ENCODE data around the gene MB.

The MB gene

DNA sequence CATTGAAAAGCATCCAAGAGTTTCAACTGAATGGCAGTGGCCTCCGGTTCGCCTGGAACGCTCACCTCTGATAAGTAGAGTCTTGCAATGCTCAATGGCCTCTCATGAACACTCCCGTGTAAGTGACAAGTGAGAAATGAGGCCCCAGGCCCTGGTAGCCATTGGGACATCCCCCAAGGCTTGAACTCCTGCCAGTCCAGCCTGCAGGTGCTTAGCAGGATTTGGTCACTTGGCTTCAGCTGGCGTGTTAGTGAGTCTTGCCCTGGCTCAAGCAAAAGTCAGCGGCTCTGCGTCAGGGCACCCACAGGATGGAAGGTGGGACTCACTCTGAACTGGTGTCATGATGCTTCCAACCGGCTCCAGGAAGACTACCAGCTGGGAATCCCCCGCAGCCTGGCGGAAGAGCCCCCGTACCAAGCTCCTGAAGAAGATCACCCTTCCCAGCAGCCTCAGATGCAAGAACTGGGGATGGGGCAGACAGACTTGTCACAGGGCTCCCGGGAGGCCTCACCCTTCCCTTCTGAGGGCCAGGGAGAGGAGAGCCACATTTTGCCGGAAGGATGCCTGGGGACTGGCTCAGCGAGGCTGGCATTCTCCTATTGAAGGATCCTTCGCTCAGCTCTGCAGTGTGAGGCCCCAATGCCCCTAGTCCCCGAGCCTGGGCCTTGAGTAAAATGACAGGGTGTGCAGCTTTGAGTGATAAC, 19.3 kb downstream of the MB start:
- in situ Hi-C loops (cut with MboI; ENCODE audit: low sequenced_read_pairs) = no loop called here

- in situ Hi-C loops (cut with MboI; ENCODE audit: low sequenced_read_pairs) = no loop called here
Observed at GRCh38 chr22:35596821-35597220, 20.3 kb downstream of the MB start.

- in situ Hi-C loops (cut with MboI; ENCODE audit: low sequenced_read_pairs) = no loop called here
Observed at GRCh38 chr22:35594686-35595085, 22.4 kb downstream of the MB start.

GRCh38 chr22:35593891-35594470, 23.1 kb downstream of the MB start:
- in situ Hi-C loops (cut with MboI; ENCODE audit: low sequenced_read_pairs) = no loop called here

DNA sequence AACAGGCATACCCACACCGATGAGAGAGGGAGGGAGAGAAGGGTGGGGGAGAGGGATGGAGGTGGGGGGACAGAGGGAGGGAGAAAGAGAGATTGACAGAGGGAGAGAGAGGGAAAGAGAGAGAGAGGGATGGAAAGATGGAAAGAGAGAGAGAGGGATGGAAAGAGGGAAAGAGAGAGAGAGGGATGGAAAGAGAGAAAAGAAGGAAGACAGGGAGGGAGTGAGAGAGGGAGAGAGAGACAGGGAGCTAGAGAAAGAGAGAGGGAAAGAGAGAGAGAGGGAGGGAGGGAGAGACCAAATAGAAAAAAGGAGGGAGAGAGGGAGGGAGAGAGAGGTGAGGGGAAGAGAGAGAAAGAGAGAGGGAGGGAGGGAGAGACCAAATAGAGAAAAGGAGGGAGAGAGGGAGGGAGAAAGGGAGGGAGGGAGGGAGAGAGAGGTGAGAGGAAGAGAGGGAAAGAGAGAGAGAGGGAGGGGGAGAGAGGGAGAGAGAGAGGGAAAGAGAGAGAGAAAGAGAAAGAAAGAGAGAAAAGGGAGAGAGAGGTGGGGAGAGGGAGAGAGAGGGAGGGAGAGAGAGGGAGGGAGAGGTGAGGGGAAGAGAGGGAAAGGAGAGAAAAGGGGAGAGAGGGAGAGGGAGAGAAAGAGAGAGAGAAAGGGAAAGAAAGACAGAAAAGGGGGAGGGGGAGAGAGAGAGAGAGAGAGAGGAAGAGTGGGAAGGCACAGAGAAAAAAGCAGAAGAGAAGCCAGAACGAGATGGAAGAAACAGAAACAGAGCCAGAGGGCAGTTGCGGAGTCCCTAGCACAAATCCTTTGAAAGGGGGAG, 23.8 kb downstream of the MB start:
- in situ Hi-C loops (cut with MboI; ENCODE audit: low sequenced_read_pairs) = no loop called here

DNA sequence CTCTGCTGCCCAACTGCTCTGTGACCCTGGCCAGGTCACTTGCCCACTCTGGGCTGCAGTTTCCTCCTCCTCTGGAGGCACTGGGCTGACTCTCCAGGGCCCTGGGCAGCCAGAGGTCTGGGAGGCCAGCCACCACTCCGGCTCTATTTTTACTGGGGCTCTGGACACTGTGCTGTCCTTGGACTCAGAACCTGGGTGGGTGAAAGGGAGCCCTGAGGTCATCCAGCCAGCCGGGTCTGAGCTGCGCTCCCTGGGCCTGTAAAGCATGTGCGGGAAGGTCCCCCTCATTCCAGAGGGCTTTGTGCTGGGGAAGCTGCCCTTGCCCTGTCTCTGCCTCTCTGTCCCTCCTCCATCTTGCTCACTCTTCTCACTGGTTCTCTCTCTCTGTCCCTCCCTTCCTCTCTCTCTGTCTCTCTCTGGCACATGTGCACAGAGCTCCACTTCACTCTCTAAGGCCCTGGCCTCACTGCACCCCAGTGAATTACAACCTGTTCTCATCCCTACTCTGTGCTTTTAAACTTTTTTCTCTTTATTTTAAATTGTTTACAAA, 24.6 kb downstream of the MB start:
- in situ Hi-C loops (cut with MboI; ENCODE audit: low sequenced_read_pairs) = no loop called here

GRCh38 chr22:35591714-35592417, 25.3 kb downstream of the MB start:
- in situ Hi-C loops (cut with MboI; ENCODE audit: low sequenced_read_pairs) = no loop called here

DNA sequence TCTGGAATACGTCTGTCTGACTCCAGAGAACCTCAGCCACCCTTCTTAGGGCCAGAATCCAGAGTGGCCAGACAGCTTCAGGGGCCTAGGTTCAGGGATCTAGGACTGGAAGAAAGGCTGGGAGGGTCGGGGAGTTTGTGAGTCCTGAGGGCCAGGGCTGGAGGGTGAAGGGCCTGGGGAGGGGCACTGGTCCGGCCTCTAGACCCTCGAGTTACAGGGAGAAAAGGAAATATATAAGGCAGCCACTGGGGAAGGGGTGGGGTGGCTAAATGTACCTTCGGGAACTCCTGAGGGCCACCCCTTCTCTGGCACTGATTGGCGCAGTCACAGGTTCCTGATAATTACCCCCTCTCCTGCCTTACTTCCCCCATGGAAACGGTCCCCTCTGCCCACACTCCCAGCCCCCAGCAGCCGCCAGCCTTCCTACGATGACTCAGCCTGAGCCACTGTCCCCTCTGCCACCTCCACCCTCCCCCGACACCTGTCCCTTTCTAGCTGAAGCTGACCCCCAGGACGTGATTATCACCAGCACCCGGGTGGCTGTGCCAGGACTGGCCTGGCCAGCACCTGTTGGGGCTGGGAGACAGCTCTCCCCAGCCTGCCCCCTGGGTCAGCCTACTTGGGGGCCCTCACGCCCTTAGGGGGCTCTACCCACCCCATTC, 26.4 kb downstream of the MB start:
- in situ Hi-C loops (cut with MboI; ENCODE audit: low sequenced_read_pairs) = no loop called here

GRCh38 chr22:35589756-35590093, 27.4 kb downstream of the MB start:
- in situ Hi-C loops (cut with MboI; ENCODE audit: low sequenced_read_pairs) = no loop called here

DNA sequence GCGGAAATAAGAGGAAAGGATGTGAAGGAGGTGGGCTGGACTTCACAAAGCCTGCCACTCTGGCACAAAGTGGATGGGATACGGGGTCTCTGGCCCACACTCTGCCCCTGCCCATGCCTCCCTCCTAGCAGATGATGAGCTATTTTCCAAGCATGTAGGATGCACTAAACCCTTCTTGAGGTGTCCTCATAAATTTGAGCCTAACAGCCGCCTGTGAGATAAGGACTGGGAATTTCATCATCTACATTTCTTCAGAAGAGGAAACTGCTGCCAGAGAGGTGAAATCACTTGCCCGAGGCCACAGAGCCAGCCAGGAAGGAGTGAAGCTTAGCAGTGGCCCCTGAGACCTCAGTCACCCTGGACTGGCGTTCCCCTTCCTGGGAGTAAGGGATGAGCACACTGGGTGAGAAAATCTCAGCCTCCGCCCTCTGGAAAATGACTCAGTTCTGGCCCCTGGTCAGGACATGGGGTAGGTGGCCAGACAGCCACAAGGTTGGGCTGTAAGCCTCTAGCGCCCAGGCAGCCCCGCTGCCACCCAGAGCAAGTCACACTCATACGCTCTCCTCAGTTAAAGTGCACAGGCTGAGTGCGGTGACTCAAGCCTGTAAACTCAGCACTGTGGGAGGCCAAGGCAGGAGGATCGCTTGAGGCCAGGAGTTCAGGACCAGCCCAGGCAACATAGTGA, 27.9 kb downstream of the MB start:
- in situ Hi-C loops (cut with MboI; ENCODE audit: low sequenced_read_pairs) = no loop called here

- in situ Hi-C loops (cut with MboI; ENCODE audit: low sequenced_read_pairs) = no loop called here
Observed at GRCh38 chr22:35587896-35588295, 29.2 kb downstream of the MB start.

- in situ Hi-C loops (cut with MboI; ENCODE audit: low sequenced_read_pairs) = no loop called here
Observed at GRCh38 chr22:35587447-35587870, 29.7 kb downstream of the MB start.

GRCh38 chr22:35586771-35587170, 30.4 kb downstream of the MB start:
- in situ Hi-C loops (cut with MboI; ENCODE audit: low sequenced_read_pairs) = no loop called here

DNA sequence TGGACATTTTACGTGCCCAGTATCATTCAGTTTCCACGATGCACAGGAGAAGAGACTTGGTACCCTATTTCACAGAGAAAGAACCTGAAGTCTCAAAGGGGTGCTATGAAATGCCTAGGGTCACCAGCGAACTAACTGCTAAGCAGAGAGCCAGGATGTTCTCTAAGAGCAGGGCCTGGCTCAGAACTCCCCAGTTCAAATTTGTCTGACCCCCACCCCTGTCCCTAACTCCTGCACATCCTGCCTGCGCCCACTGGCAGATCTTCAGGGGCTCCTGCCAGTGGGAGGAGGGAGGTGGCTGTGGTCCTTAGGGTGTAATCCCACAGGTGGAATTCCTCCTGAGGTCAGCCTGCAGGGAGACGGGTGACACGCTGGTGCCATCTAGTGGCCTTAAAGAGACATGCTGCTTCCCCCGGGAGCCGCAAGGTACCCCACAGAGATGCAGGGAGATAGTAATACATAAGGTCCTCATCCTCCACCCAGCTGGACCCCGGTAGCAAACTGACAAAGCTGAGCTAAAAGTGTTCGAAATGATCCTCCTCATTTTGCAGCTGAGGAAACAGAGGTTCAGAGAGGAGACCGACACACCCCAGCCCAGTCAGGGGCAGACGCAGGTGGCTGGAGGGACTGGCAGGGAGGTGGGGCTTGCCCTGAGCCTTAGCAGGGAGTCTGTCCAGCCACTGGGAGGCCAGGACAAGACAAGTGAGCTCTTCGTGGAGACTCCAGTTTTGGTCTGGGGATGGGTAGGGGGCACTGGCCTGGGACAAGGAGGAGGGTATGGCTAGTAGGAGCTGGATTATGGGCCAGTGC, 34.1 kb downstream of the MB start:
- in situ Hi-C loops (cut with MboI; ENCODE audit: low sequenced_read_pairs) = no loop called here

DNA sequence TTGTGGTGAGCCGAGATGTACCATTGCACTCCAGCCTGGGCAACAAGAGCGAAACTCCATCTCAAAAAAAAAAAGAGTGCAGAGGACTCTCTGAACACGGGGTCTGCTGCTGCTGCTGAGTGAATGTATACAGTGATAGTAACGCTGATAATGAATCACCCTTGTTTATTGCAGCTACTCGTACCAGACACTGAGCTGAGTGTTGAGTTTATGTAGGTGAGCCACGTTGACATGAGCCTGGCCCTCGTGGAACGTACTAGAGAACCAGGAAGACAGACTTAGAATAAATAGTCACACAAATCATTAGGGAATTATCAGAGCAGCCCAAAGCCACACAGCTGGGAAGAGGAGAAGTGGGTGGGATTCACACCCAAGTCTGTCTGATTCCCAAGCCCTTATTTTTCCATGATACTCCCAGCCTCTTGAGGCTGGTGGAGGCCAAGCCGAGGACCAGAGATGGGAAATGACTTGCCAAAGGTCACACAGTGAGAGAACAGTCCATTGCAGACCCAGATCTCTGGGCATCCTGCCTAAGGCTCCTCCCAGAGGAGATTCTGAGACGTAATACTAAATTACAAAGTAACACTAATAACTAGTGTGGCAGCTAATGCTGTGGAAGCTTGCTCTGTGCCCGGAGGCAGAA, 34.8 kb downstream of the MB start:
- in situ Hi-C loops (cut with MboI; ENCODE audit: low sequenced_read_pairs) = no loop called here

DNA sequence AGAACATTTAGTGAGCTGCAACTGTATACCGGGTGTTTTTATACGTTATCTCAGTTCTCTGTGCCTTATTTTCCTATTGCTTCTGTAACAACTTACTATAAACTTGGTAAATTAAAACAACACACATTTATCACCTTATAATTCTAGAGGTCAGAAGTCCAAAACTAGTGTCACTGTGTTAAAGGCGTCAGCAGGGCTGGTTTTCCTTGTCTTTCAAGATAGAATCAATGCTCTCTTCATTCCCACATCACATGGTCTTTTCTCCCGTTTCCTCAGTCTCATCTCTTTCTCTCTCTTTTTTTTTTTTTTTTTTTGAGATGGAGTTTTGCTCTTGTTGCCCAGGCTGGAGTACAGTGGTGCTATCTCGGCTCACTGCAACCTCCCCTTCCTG, 36.1 kb downstream of the MB start:
- in situ Hi-C loops (cut with MboI; ENCODE audit: low sequenced_read_pairs) = no loop called here

DNA sequence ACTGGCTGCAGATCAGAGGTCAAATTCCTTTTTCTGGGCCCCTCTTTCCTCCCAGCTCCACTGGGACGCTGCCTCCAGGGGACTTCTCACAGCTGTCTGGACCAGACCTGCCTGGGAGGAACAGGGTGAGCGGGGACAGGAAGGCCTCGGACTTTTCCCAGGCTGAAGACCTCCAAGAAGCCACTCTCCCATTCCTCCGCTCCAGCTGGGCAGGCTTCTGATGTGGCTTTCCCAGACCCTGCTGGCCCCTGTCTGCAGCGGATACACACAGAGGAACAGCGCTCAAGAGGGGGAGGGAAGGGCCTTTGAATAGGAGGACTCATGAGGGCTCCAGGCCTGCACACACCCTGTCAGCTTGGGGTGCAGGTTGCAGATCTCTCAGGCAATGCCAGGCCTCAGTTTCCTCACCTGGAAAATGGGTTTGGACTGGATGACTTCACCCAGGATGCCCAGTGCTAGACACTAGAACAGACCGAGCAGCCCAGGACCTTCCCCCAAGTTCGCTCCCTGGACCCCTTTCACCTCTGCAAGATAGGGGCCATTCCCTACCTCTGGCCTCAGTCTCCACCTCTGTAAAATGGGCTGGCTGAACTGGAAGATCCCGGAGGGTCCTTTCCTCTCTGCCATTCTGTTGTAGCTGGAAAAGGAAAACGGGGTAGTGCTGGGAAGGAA, 36.6 kb downstream of the MB start:
- in situ Hi-C loops (cut with MboI; ENCODE audit: low sequenced_read_pairs) = no loop called here

Measured in HL-60/S4 treated with phorbol 12-myristate 13-acetate at 8.2 ng/mL for 4 days and 3 days (cell line).